ENCODE measurements around the gene GRAMD4. TPM values are rescaled to one million over a fixed set of nuclear protein-coding genes. Genes with fewer than 3 reads are reported as not detected.

GRAMD4 gene
- total RNA-seq, 1 donor, result 18.1 TPM

- no peak for TF ChIP-seq CTCF (IDR thresholded peaks at IDR 0.05; ENCODE audit: insufficient read depth, low read depth, low read length)
- DNase-seq (ENCODE audit: low read depth), result no peak
- no peak overlapping the region for H3K4me3 ChIP-seq (ENCODE audit: low read depth, low read length)
Observed at GRCh38 chr22:46574993-46575910, 44.9 kb upstream of the GRAMD4 start.

- no peak for TF ChIP-seq CTCF (IDR thresholded peaks at IDR 0.05; ENCODE audit: insufficient read depth, low read depth, low read length)
- DNase-seq (ENCODE audit: low read depth), result no peak
Observed at GRCh38 chr22:46575911-46576555, 44.2 kb upstream of the GRAMD4 start.

DNA sequence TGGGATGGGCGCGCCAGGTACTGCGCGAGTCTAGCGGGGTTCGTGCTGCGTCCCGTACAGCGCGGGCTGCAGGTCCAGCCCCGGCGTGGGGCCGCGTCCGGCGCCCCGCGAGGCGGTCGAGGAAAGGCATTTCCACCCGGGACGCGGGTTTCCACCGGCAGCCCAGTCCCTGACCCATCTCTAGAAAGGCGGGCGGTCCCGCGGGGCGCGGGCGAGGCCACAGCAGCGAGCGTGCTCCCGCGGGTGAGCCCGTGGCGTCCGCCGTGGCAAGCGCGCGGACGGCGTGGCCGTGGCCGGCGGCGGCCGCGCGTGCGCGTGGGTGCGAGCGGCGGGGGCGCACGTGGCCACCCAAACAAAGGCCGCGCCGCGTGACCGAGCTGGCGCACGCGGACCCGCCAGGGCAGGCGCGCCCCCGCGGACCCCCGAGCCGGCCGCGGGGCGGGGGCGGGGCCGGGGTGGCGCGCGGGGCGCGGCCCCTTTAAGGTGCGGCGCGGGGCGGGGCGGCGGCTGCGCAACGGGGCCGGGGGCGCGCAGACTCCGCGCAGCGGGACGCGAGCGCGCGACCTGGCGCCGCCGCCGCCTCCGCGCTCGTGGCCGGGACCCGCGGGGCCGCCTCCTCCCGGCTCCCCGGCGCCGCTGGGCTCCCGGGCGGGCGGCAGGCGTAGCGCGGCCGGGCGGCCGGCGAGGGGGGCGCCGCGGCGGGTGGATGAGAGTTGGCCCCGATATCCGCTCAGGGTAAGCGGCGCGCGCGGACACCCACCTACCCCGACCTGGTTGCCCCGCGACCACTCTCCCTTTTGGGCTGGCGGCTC lies 43.4 kb upstream of the GRAMD4 start:
- peak overlapping the region; percentile 70 for H3K4me3 ChIP-seq (ENCODE audit: low read depth, low read length)
- TF ChIP-seq CTCF (IDR thresholded peaks at IDR 0.05; ENCODE audit: insufficient read depth, low read depth, low read length), result no peak
- peak; percentile 43 for DNase-seq (ENCODE audit: low read depth)

More at GRCh38 chr22:46575911-46576555, 44.2 kb upstream of the GRAMD4 start:
- peak overlapping the region; percentile 57 for H3K4me3 ChIP-seq (ENCODE audit: low read depth, low read length)

GRCh38 chr22:46577368-46578249 lies 42.6 kb upstream of the GRAMD4 start:
- no peak for DNase-seq (ENCODE audit: low read depth)
- TF ChIP-seq CTCF (IDR thresholded peaks at IDR 0.05; ENCODE audit: insufficient read depth, low read depth, low read length), result no peak
- H3K4me3 ChIP-seq (ENCODE audit: low read depth, low read length), result peak overlapping the region; percentile 70

DNA sequence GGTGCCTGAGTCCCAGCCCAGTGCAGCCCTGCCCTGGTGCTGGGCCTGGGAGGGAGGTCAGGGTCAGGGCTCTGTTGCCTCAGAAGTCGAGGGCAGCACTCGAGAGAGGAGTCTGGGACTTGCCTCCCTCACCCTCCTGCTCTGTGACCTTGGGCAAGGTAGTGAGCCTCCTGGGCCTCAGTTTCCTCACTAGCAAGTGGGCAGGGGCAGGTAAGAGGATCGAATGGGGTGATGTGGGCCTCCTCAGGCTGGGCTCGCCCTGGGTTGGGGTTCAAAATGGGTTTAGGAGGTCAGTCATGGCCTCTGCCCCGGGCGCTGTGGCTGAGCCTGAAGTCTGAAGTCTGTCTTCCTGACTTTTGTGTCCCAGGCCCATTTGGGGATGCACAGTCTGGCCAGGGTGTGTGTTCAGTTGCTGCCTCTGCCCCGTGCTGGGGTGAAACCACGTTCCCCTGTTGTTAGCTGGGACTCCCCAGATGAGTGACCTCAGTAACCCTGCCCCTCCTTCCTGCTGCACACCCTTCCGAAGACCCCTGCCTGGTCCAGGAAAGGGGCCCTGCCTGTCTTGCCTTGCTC lies 41.8 kb upstream of the GRAMD4 start:
- H3K4me3 ChIP-seq (ENCODE audit: low read depth, low read length), result peak overlapping the region; percentile 70
- no peak for TF ChIP-seq CTCF (IDR thresholded peaks at IDR 0.05; ENCODE audit: insufficient read depth, low read depth, low read length)
- DNase-seq (ENCODE audit: low read depth), result no peak

Measured in fibroblast of villous mesenchyme (primary cell).